GM12878 (cell line): ENCODE results near the gene C10orf71. TPM values are rescaled to one million over a fixed set of nuclear protein-coding genes. Genes with fewer than 3 reads are reported as not detected.

Experiments
- ATAC-seq: fragments of 200-7000 bp; cut with Tn5 transposase; 3 replicates; pipeline ENCODE4 v1.9.1; 2020; ENCODE audit warnings: mild to moderate bottlenecking, moderate library complexity
- BruUV-seq: library from RNA; stranded (reverse); fragments of 400-500 nt; replicated peaks from 2 replicates; lab custom pipeline; 2021; lab: Mats Ljungman, UMichigan
- CTCF ChIA-PET: fragments of 300-600 bp; sonication (Branson Sonifier 250); formaldehyde crosslinking; extraction: SDS; loops from one replicate; lab custom pipeline; 2021; ENCODE audit warnings: inconsistent platforms; lab: Yijun Ruan, JAX
- POLR2A ChIA-PET: fragments of 350-600 bp; formaldehyde crosslinking; extraction: SDS; loops from one replicate; lab custom pipeline; 2021; ENCODE audit warnings: inconsistent platforms; lab: Charles Lee
- RAD21 ChIA-PET: fragments of 300-600 bp; sonication (Branson Sonifier 250); formaldehyde crosslinking; loops from one replicate; lab custom pipeline; 2023; ENCODE audit warnings: antibody characterized with exemption; ENCODE audit not compliant: unreplicated experiment; lab: Charles Lee
- SMC1A ChIA-PET: fragments of 300-600 bp; sonication (Branson Sonifier 250); formaldehyde crosslinking; loops from one replicate; lab custom pipeline; 2023; ENCODE audit not compliant: unreplicated experiment, uncharacterized antibody; lab: Charles Lee
- DNase-seq: peaks from one replicate; pipeline ENCODE4 v3.0.0-alpha.2; 2011; ENCODE audit warnings: low read depth, low spot score
- FAIRE-seq: peaks from 3 replicates; lab custom pipeline; 2011; peaks lifted over from hg19 to GRCh38; lab: Jason Lieb, UNC
- H2AFZ ChIP-seq: 2 replicates; pipeline ENCODE4 v1.6.0; 2011; ENCODE audit warnings: low read depth, low read length, control low read depth; ENCODE audit not compliant: control insufficient read depth
- H3K27ac ChIP-seq: 2 replicates; pipeline ENCODE4 v1.5.1; 2011; ENCODE audit warnings: control low read depth; ENCODE audit not compliant: control insufficient read depth, insufficient read depth
- H3K27me3 ChIP-seq, 2 experiments: replicated peaks in 1 of 2; 2 replicates each; pipeline versions ENCODE4 v1.6.0 to v1.6.1; 2011; ENCODE audit warnings: low read length in 1 of 2; ENCODE audit not compliant: control insufficient read depth in 2 of 2, insufficient read depth in 2 of 2
- H3K36me3 ChIP-seq, 2 experiments: 2 replicates each; pipeline ENCODE4 v1.5.1; 2011; ENCODE audit warnings: low read length in 1 of 2; ENCODE audit not compliant: control insufficient read depth in 2 of 2, insufficient read depth in 2 of 2
- H3K4me1 ChIP-seq: 2 replicates; pipeline ENCODE4 v1.6.1; 2011; ENCODE audit warnings: mild to moderate bottlenecking, low read length, moderate library complexity, mixed read lengths; ENCODE audit not compliant: control insufficient read depth, insufficient read depth
- H3K4me2 ChIP-seq: 2 replicates; pipeline ENCODE4 v1.6.0; 2011; ENCODE audit warnings: control low read depth; ENCODE audit not compliant: control insufficient read depth, insufficient read depth
- H3K4me3 ChIP-seq: fragments of 200-600 bp; sonication (generic); 2 replicates; pipeline ENCODE4 v1.5.1; 2016
- H3K79me2 ChIP-seq: 2 replicates; pipeline ENCODE4 v1.6.0; 2011; ENCODE audit warnings: low read length; ENCODE audit not compliant: control insufficient read depth, insufficient read depth
- H3K9ac ChIP-seq: 2 replicates; pipeline ENCODE4 v1.8.0; 2011; ENCODE audit warnings: low read length, control low read depth, mixed read lengths; ENCODE audit not compliant: control insufficient read depth, insufficient read depth
- H3K9me3 ChIP-seq: replicated peaks from 3 replicates; pipeline ENCODE4 v1.5.1; 2011; ENCODE audit warnings: mild to moderate bottlenecking, low read length; ENCODE audit not compliant: control insufficient read depth, insufficient read depth
- H4K20me1 ChIP-seq: 2 replicates; pipeline ENCODE4 v1.6.0; 2011; ENCODE audit not compliant: control insufficient read depth, insufficient read depth
- KAT2A ChIP-seq: conservative IDR thresholded peaks from 2 replicates; pipeline ENCODE4 v1.6.1; 2011; ENCODE audit warnings: low read depth, low read length; ENCODE audit not compliant: control insufficient read depth
- WGBS: methylation state at CpG from one replicate; pipeline ENCODE4 v1.1.6; 2016; ENCODE audit warnings: low lambda C conversion rate; ENCODE audit not compliant: insufficient replicate concordance, insufficient coverage; ENCODE audit errors: missing lambda C conversion rate; 5-methylcytosine and 5-hydroxymethylcytosine counted together
- in situ Hi-C: fragments of 300-500 bp; cut with MboI; formaldehyde crosslinking; loops from 9 replicates; pipeline ENCODE4 v1.14.3; 2018; ENCODE audit warnings: mixed read lengths
- intact Hi-C: fragments of 100-400 bp; cut with micrococcal nuclease; formaldehyde crosslinking; loops from one replicate; pipeline ENCODE4 v1.14.2; 2022; ENCODE audit not compliant: unreplicated experiment
- polyA plus RNA-seq, 11 experiments: library from polyadenylated mRNA; depleted of rRNA in 4 of 11; unstranded in 6 of 11; stranded (reverse) in 5 of 11; fragments of >200 nt; fragmentation: Nextera tagmentation in 4 of 11; fragmentation: Illumina TruSeq in 1 of 11; extraction: Ambion mirVana in 4 of 11; extraction: Trizol in 1 of 11; gene quantifications; 1 replicate in 1 of 11; 2 replicates in 10 of 11; pipeline versions ENCODE4 v1.2.1 to v1.2.3, GENCODE V29; 2011 to 2016; ENCODE audit warnings: inconsistent platforms in 2 of 11, missing spikeins in 2 of 11, low read depth in 1 of 11
- total RNA-seq, 4 experiments: library from RNA; depleted of rRNA in 3 of 4; stranded (reverse); fragments of >200 nt in 3 of 4; fragmentation: Illumina TruSeq in 1 of 4; extraction: Trizol in 1 of 4; gene quantifications; 2 replicates each; pipeline versions ENCODE4 v1.2.1 to v1.2.3, GENCODE V29; 2013 to 2021
- TF ChIP-seq, protein P1 (sequence below): fragments of 450-650 bp; IDR thresholded peaks from 2 replicates; pipeline ENCODE4 v1.6.1; 2014; ENCODE audit warnings: mild to moderate bottlenecking
- TF ChIP-seq, protein P2 (sequence below): fragments of 450-650 bp; IDR thresholded peaks from 2 replicates; pipeline ENCODE4 v1.6.1; 2017; ENCODE audit warnings: borderline replicate concordance
- TF ChIP-seq, protein P3 (sequence below): fragments of 450-650 bp; formaldehyde crosslinking; IDR thresholded peaks from 2 replicates; pipeline ENCODE4 v1.5.0; 2022; ENCODE audit warnings: mild to moderate bottlenecking, missing genetic modification characterization

C10orf71 gene
- total and polyA plus RNA-seq, 10 of the 15 experiments (the other 5 are each of a cell fraction or from before 2014, with no cell fraction given), result not detected

- TF ChIP-seq, protein P1, sequence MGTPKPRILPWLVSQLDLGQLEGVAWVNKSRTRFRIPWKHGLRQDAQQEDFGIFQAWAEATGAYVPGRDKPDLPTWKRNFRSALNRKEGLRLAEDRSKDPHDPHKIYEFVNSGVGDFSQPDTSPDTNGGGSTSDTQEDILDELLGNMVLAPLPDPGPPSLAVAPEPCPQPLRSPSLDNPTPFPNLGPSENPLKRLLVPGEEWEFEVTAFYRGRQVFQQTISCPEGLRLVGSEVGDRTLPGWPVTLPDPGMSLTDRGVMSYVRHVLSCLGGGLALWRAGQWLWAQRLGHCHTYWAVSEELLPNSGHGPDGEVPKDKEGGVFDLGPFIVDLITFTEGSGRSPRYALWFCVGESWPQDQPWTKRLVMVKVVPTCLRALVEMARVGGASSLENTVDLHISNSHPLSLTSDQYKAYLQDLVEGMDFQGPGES, result no peak
- TF ChIP-seq, protein P2, sequence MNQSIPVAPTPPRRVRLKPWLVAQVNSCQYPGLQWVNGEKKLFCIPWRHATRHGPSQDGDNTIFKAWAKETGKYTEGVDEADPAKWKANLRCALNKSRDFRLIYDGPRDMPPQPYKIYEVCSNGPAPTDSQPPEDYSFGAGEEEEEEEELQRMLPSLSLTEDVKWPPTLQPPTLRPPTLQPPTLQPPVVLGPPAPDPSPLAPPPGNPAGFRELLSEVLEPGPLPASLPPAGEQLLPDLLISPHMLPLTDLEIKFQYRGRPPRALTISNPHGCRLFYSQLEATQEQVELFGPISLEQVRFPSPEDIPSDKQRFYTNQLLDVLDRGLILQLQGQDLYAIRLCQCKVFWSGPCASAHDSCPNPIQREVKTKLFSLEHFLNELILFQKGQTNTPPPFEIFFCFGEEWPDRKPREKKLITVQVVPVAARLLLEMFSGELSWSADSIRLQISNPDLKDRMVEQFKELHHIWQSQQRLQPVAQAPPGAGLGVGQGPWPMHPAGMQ, result no peak
- TF ChIP-seq, protein P3, sequence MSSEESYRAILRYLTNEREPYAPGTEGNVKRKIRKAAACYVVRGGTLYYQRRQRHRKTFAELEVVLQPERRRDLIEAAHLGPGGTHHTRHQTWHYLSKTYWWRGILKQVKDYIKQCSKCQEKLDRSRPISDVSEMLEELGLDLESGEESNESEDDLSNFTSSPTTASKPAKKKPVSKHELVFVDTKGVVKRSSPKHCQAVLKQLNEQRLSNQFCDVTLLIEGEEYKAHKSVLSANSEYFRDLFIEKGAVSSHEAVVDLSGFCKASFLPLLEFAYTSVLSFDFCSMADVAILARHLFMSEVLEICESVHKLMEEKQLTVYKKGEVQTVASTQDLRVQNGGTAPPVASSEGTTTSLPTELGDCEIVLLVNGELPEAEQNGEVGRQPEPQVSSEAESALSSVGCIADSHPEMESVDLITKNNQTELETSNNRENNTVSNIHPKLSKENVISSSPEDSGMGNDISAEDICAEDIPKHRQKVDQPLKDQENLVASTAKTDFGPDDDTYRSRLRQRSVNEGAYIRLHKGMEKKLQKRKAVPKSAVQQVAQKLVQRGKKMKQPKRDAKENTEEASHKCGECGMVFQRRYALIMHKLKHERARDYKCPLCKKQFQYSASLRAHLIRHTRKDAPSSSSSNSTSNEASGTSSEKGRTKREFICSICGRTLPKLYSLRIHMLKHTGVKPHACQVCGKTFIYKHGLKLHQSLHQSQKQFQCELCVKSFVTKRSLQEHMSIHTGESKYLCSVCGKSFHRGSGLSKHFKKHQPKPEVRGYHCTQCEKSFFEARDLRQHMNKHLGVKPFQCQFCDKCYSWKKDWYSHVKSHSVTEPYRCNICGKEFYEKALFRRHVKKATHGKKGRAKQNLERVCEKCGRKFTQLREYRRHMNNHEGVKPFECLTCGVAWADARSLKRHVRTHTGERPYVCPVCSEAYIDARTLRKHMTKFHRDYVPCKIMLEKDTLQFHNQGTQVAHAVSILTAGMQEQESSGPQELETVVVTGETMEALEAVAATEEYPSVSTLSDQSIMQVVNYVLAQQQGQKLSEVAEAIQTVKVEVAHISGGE (CRISPR knock-in tag), result no peak
- no peak for TF ChIP-seq KAT2A
- TF ChIP-seq, all 136 proteins: peak for 0
- BruUV-seq, result no TSS peak
- SMC1A ChIA-PET, result no interaction called here
- ATAC-seq, result no peak
- RAD21 ChIA-PET, result no interaction called here
- Histone ChIP-seq H3K9ac (no peak overlapping the region), H3K27ac (no peak overlapping the region), H3K4me1 (no peaks in the 10 kb centered on the region), H4K20me1 (no peaks in the 10 kb centered on the region), H3K4me3 (no peak overlapping the region), H3K9me3 (no peaks in the 10 kb centered on the region), H2AFZ (no peak overlapping the region), H3K36me3 (no peaks in the 10 kb centered on the region), H3K79me2 (no peaks in the 10 kb centered on the region), H3K4me2 (no peak overlapping the region), H3K27me3 (peaks cover 0 to 7% of the 10 kb centered on the region in 2 experiments; a peak in 2 of 4 replicates)
- POLR2A ChIA-PET, result no interaction called here
- in situ Hi-C loops, result no loop called here
- intact Hi-C loops, result no loop called here
- 5% methylated on average over 4 of the region's 4 CpGs for WGBS
- FAIRE-seq, result no peak
- CTCF ChIA-PET, result no interaction called here
- no peak for DNase-seq
These were observed 9.5 kb upstream of the C10orf71 start for GRCh38 chr10:49289480-49289879.
